IPS-11a (cell line): ENCODE results near the gene ACIN1.

Source experiments
- H3K4me3 ChIP-seq: one replicate; pipeline ENCODE4 v1.5.1; 2013; ENCODE audit warnings: low read depth, low read length, control low read depth

ACIN1 gene

GRCh38 chr14:23094666-23095195 is at the start of gene ACIN1:
TSS of gene ACIN1 (minus strand) at chr14:23095136. CDS start at chr14:23095112, 24 bp downstream.
- peak within 1 kb of the TSS; percentile 99 for H3K4me3 ChIP-seq

GRCh38 chr14:23143911-23144310 is 49.0 kb upstream of the ACIN1 start:
- H3K4me3 ChIP-seq, result no peak overlapping the region

GRCh38 chr14:23142826-23143225 is 47.9 kb upstream of the ACIN1 start:
- H3K4me3 ChIP-seq, result no peak overlapping the region

- H3K4me3 ChIP-seq, result no peak overlapping the region
These were observed 46.9 kb upstream of the ACIN1 start for GRCh38 chr14:23141706-23142444.

- H3K4me3 ChIP-seq, result no peak overlapping the region
These were observed 45.4 kb upstream of the ACIN1 start for GRCh38 chr14:23140371-23140770.

- H3K4me3 ChIP-seq, result no peak overlapping the region
These were observed 44.9 kb upstream of the ACIN1 start for GRCh38 chr14:23139874-23140273.

GRCh38 chr14:23137813-23138535 is 43.0 kb upstream of the ACIN1 start:
- H3K4me3 ChIP-seq, result no peak overlapping the region

GRCh38 chr14:23137192-23137812 is 42.4 kb upstream of the ACIN1 start:
- no peak overlapping the region for H3K4me3 ChIP-seq

- H3K4me3 ChIP-seq, result no peak overlapping the region
These were observed 41.7 kb upstream of the ACIN1 start for GRCh38 chr14:23136566-23137133.

- no peak overlapping the region for H3K4me3 ChIP-seq
These were observed 38.0 kb upstream of the ACIN1 start for GRCh38 chr14:23132970-23133369.

- no peak overlapping the region for H3K4me3 ChIP-seq
These were observed 36.5 kb upstream of the ACIN1 start for GRCh38 chr14:23131482-23131881.

GRCh38 chr14:23130871-23131270 is 35.9 kb upstream of the ACIN1 start:
- no peak overlapping the region for H3K4me3 ChIP-seq

- no peak overlapping the region for H3K4me3 ChIP-seq
These were observed 34.9 kb upstream of the ACIN1 start for GRCh38 chr14:23129759-23130316.

- H3K4me3 ChIP-seq, result no peak overlapping the region
These were observed 34.2 kb upstream of the ACIN1 start for GRCh38 chr14:23128969-23129758.

- no peak overlapping the region for H3K4me3 ChIP-seq
These were observed 32.9 kb upstream of the ACIN1 start for GRCh38 chr14:23127861-23128260.

- no peak overlapping the region for H3K4me3 ChIP-seq
These were observed 31.8 kb upstream of the ACIN1 start for GRCh38 chr14:23126548-23127278.

- H3K4me3 ChIP-seq, result no peak overlapping the region
These were observed 31.1 kb upstream of the ACIN1 start for GRCh38 chr14:23125933-23126524.

GRCh38 chr14:23125011-23125410 is 30.1 kb upstream of the ACIN1 start:
- H3K4me3 ChIP-seq, result no peak overlapping the region

GRCh38 chr14:23124337-23124954 is 29.5 kb upstream of the ACIN1 start:
- no peak overlapping the region for H3K4me3 ChIP-seq
